Right lobe of liver (tissue), 6 donors: ENCODE results near the gene GREB1. TPM values are rescaled to one million over a fixed set of nuclear protein-coding genes. Genes with fewer than 3 reads are reported as not detected.

Experiments used
- ATAC-seq, 4 donors: fragments of 200-7000 bp; cut with Tn5 transposase; one replicate each; pipeline ENCODE4 v1.9.1; 2020; ENCODE audit warnings: mild to moderate bottlenecking in 4 of 4, moderate library complexity in 4 of 4
- DNase-seq, 3 donors: peaks; one replicate each; pipeline ENCODE4 v3.0.0-alpha.2; 2020
- H3K27ac ChIP-seq, 3 donors: fragments of 200-600 bp; one replicate each; pipeline ENCODE4 v1.8.0; 2022
- H3K27me3 ChIP-seq, 2 donors: fragments of 200-600 bp; one replicate each; pipeline ENCODE4 v1.8.0; 2022
- H3K36me3 ChIP-seq, 4 donors: fragments of 200-600 bp; sonication (generic) in 1 of 4; one replicate each; pipeline versions ENCODE4 v1.5.1 to v1.8.0; 2017 to 2022; ENCODE audit warnings: control low read depth in 1 of 4
- H3K4me1 ChIP-seq, 4 donors: fragments of 200-600 bp; sonication (generic) in 1 of 4; one replicate each; pipeline versions ENCODE4 v1.5.1 to v1.8.0; 2017 to 2022; ENCODE audit warnings: control low read depth in 1 of 4
- H3K4me3 ChIP-seq, 3 donors: fragments of 200-600 bp; one replicate each; pipeline ENCODE4 v1.8.0; 2022
- H3K9me3 ChIP-seq, 4 donors: fragments of 200-600 bp; sonication (generic) in 1 of 4; one replicate each; pipeline versions ENCODE4 v1.5.1 to v1.8.0; 2017 to 2022; ENCODE audit warnings: control low read depth in 1 of 4
- CTCF ChIP-seq, 4 donors: fragments of 200-600 bp in 3 of 4; fragments of 450-650 bp in 1 of 4; IDR thresholded peaks; one replicate each; pipeline versions ENCODE4 v1.5.1 to v1.8.0; 2016 to 2022; ENCODE audit warnings: antibody characterized with exemption in 4 of 4, mild to moderate bottlenecking in 2 of 4
- POLR2A ChIP-seq: fragments of 450-650 bp; IDR thresholded peaks from one replicate; pipeline ENCODE4 v1.6.1; 2017; ENCODE audit warnings: antibody characterized with exemption, mild to moderate bottlenecking
- WGBS: methylation state at CpG from one replicate; pipeline ENCODE4 v1.1.6; 2018; ENCODE audit warnings: low coverage, low lambda C conversion rate; ENCODE audit not compliant: insufficient coverage; ENCODE audit errors: missing lambda C conversion rate; 5-methylcytosine and 5-hydroxymethylcytosine counted together
- intact Hi-C, 2 donors: fragments of 100-400 bp; cut with DNase I; formaldehyde crosslinking; loops; one replicate each; pipeline versions ENCODE4 v1.11.2 to v1.14.1; 2022
- total RNA-seq, 6 experiments: library from RNA; depleted of rRNA in 2 of 6; stranded (reverse); fragments of >200 nt in 2 of 6; fragmentation: NEBNext Ultra II Directional in 3 of 6; extraction: Animal tissue kit (Norgen Biotek cat#: 25700) in 3 of 6; gene quantifications; one replicate each; pipeline versions ENCODE4 v1.1.0 to v1.2.4, GENCODE V29; 2016 to 2023
- donor health status: DM: no; HTN: yes; CAD: no.
- donor health status: DM: no; HTN: no; CAD: no.
- donor health status: DM: no; HTN: no; CAD: no.
- donor health status: DM: no; HTN: yes; CAD: no.
- donor health status: DM: no; HTN: yes; CAD: no.

Gene GREB1
- total RNA-seq, 6 experiments from 2014 or later: 1.6 to 19.5 (median 6.5) TPM

GRCh38 chr2:11512431-11512830 lies 21.4 kb upstream of the GREB1 start:
- intact Hi-C loops: no loop called here
- no peak for ATAC-seq
- H3K4me3 ChIP-seq: no peak overlapping the region
- TF ChIP-seq POLR2A: no peak
- TF ChIP-seq CTCF (IDR thresholded peaks at IDR 0.05): no peak
- H3K27ac ChIP-seq: no peak overlapping the region
- DNase-seq: no peak
- 82% methylated on average over 5 of the region's 5 CpGs for WGBS
- H3K36me3 ChIP-seq: no peaks in the 10 kb centered on the region
- H3K27me3 ChIP-seq: no peaks in the 10 kb centered on the region
- H3K4me1 ChIP-seq: peaks cover 0 to 7% (median 0%) of the 10 kb centered on the region in 4 donors
- no peaks in the 10 kb centered on the region for H3K9me3 ChIP-seq

DNA sequence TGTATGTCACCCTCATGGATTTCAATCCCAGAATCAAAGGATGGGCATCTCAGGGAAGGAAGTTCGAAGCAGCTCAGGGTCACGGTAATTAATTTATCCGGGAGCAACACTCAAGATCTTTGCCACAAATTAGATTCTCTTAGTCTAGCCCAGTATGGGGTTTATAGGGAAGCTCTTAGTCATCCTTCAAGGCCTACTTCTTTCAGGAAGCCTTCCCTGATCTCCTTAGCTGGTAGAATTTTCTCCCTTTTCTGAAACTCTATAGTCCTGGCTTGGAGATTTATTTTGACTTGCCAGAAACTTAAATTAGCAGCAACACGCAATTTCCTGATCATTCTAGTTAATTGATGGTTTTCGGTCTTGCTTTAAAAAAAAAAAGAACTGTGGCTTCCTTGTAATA lies 20.5 kb upstream of the GREB1 start:
- ATAC-seq (no peak), DNase-seq (no peak)
- H3K36me3 ChIP-seq: no peaks in the 10 kb centered on the region
- intact Hi-C loops: no loop called here
- TF ChIP-seq POLR2A: no peak
- no peak for TF ChIP-seq CTCF (IDR thresholded peaks at IDR 0.05)
- peaks cover 0 to 2% (median 0%) of the 10 kb centered on the region in 4 donors for H3K4me1 ChIP-seq
- H3K27me3 ChIP-seq: no peaks in the 10 kb centered on the region
- no peak overlapping the region for H3K27ac ChIP-seq
- WGBS: 91% methylated on average over 2 of the region's 5 CpGs
- H3K4me3 ChIP-seq: no peak overlapping the region
- H3K9me3 ChIP-seq: no peaks in the 10 kb centered on the region

DNA sequence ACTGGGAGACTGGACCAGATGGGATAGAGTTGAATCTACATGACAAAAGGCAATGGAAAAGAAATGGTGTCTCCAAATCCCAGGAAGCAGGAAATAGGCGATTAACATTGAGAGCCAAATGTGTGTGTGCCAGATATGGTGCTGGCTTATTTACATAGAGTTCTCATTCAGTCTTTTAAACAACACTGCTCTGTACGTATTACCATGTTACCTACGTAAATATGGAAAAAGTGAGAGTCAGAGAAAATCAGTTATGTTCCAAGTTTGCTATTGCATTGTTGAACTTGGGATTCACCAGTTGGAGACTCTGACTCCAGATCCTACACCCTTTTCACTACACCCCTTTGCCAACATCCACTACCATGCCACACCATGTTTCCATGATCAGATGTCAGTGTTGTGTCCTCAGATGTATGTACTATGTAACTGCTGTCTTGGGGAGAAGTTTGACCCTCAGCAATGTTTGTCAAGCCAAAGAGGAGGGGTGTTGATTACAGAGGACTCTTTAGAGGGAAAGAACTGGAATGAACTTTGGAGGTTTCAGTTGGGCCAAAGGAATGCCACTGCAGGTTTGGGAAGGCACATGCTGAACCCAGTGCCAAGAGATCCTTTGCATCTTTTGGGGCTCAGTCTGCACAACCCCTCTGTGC lies 19.6 kb upstream of the GREB1 start:
- TF ChIP-seq CTCF (IDR thresholded peaks at IDR 0.05) (no peak), POLR2A (no peak)
- 72% methylated on average over 3 of the region's 3 CpGs for WGBS
- H3K9me3 ChIP-seq: no peaks in the 10 kb centered on the region
- intact Hi-C loops: no loop called here
- no peaks in the 10 kb centered on the region for H3K36me3 ChIP-seq
- H3K4me1 ChIP-seq: no peaks in the 10 kb centered on the region
- no peaks in the 10 kb centered on the region for H3K27me3 ChIP-seq
- H3K4me3 ChIP-seq: no peak overlapping the region
- ATAC-seq: peak in 2 of 4 donors; percentile 23 to 56
- H3K27ac ChIP-seq: no peak overlapping the region
- no peak for DNase-seq

- H3K4me1 ChIP-seq: no peaks in the 10 kb centered on the region
- intact Hi-C loops: no loop called here
- DNase-seq (no peak), ATAC-seq (no peak)
- TF ChIP-seq POLR2A (no peak), CTCF (IDR thresholded peaks at IDR 0.05) (no peak)
- no peaks in the 10 kb centered on the region for H3K36me3 ChIP-seq
- no peaks in the 10 kb centered on the region for H3K9me3 ChIP-seq
- H3K27me3 ChIP-seq: no peaks in the 10 kb centered on the region
- no peak overlapping the region for H3K27ac ChIP-seq
- H3K4me3 ChIP-seq: no peak overlapping the region
- WGBS: 77% methylated on average over 6 of the region's 6 CpGs
Measured at GRCh38 chr2:11514904-11515303, 18.9 kb upstream of the GREB1 start.
